NCI-H774 (cell line): Measurements from ENCODE around the gene ITPK1.

ENCODE experiments used
- DNase-seq: peaks from one replicate; lab custom pipeline; 2025; lab: John Stamatoyannopoulos, UW

Gene ITPK1

GRCh38 chr14:92988786-92989755, 126.7 kb downstream of the ITPK1 start:
- DNase-seq: no peak

- DNase-seq: no peak
Measured at GRCh38 chr14:92987713-92988510, 127.8 kb downstream of the ITPK1 start.

GRCh38 chr14:92987148-92987570, 128.6 kb downstream of the ITPK1 start:
- DNase-seq: no peak

DNA sequence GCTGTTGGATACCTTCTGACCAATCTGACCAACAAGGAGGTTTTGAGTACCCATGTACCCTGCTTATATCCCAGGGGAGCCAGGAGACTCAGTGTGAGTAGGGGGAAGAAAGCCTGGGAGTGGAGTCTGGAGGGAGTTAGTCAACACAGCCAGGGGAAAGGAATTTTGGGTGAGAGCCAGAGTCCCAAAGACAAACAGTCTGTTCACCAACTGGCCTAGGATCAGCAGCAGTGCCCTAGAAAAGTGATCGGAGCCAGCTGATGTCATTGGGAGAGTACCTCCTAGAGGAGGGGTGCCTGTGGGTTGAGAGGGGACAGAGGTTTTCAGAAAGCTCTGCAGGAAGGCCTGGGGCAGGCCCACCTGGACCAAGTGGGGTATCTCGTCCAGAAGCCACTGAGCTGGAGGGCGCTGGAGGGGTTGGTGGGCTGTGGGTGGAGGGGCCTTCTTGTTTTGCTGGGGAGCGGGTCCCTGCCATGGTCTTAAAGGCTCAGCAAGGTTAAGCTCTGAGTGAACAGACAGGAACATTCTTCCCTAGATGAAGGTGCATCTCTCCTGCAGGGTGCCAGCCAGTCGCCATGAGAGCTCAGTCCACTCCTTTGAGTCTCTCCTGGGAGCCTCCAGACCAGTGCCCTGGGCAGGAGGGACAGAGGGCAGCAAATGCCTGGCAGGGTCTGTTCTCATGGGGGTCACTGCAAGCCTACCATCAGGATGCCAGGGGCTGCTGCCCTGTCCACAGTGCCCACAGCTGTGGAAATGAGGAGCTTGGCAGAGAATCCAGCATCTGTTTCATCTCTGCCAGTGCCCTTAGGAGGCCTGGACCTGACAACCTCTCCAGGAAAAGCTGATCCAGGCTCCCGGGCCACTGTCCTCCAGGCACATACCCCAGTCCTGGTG, 129.2 kb downstream of the ITPK1 start:
- no peak for DNase-seq

GRCh38 chr14:92985521-92985920, 130.2 kb downstream of the ITPK1 start:
- DNase-seq: no peak

DNA sequence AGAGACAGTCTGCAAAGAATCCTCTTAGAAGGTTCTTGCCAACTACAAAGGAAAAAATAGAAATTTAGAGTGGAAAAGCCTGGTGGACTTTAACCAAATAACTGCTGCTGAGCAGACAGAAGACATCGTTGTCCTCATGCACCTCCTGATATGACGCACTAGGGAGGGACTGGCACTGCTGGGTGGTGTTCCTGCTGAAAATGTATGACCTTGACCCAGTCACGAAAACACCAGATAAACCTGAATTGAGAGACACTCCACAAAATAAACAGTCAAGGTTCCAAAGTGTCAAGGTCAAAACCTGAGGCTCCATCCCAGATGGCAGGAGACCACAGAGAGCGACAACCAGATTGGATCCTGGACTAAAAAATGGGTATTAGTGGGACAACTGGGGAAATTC, 130.8 kb downstream of the ITPK1 start:
- DNase-seq: no peak

- no peak for DNase-seq
Measured at GRCh38 chr14:92984082-92984788, 131.5 kb downstream of the ITPK1 start.

DNA sequence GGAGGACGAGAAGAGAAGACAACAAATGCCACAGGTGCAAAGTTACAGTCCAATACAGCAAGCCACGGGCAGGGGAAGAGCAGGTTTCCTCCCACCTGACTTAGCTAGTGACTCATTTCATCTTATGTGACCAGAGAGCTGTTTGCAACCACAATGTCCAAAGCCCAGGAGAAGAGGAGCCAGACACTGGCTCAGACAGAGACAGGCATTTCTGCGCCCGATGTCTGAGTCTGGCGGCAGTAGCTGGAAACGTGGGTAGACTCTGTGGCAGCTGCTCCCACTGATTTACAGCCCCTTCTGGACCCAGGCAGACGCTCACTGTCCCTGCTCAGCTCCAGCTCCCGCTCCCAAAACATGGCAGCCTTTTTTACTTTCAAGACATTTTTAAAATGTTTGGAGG, 132.8 kb downstream of the ITPK1 start:
- DNase-seq: no peak

GRCh38 chr14:92981726-92982125, 134.0 kb downstream of the ITPK1 start:
- DNase-seq: no peak

DNA sequence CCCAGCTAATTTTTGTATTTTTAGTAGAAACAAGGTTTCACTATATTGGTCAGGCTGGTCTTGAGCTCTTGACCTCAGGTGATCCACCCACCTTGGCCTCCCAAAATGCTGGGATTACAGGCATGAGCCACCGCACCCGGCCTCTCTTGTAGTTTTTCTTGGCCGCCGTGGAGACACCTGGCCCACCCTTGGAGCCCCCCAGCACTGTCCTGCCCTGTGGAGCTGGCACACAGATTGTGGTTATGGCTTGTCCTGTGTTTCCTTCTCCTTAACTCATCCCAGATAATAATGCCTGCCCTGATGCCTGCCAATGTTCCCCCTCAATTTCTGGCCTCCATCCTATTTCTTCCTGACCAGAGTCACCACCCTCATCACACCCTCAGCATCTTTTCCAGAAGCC, 134.9 kb downstream of the ITPK1 start:
- DNase-seq: no peak

- DNase-seq: no peak
Measured at GRCh38 chr14:92978229-92979021, 137.3 kb downstream of the ITPK1 start.

GRCh38 chr14:92976268-92976667, 139.5 kb downstream of the ITPK1 start:
- DNase-seq: no peak

- no peak for DNase-seq
Measured at GRCh38 chr14:92974541-92975345, 141.0 kb downstream of the ITPK1 start.

- DNase-seq: no peak
Measured at GRCh38 chr14:92973798-92974372, 141.8 kb downstream of the ITPK1 start.

GRCh38 chr14:92973261-92973797, 142.4 kb downstream of the ITPK1 start:
- no peak for DNase-seq

- DNase-seq: no peak
Measured at GRCh38 chr14:92971601-92972180, 144.0 kb downstream of the ITPK1 start.

- DNase-seq: no peak
Measured at GRCh38 chr14:92970271-92970670, 145.5 kb downstream of the ITPK1 start.

GRCh38 chr14:92969871-92970270, 145.9 kb downstream of the ITPK1 start:
- DNase-seq: no peak

GRCh38 chr14:92969430-92969829, 146.3 kb downstream of the ITPK1 start:
- DNase-seq: no peak
